GM03348 (cell line): ENCODE results near the gene ATP11A.
A peak's percentile ranks its signal among the peaks of the same experiment; 100 is the strongest.
"Not testable (repeated sequence)": the region's sequence is repeated elsewhere in the genome, so short reads cannot be mapped to it uniquely, and the experiment has no call there.

Source experiments
- DNase-seq: peaks from one replicate; pipeline ENCODE4 v3.0.0; 2012; ENCODE audit warnings: low spot score

Gene ATP11A

DNA sequence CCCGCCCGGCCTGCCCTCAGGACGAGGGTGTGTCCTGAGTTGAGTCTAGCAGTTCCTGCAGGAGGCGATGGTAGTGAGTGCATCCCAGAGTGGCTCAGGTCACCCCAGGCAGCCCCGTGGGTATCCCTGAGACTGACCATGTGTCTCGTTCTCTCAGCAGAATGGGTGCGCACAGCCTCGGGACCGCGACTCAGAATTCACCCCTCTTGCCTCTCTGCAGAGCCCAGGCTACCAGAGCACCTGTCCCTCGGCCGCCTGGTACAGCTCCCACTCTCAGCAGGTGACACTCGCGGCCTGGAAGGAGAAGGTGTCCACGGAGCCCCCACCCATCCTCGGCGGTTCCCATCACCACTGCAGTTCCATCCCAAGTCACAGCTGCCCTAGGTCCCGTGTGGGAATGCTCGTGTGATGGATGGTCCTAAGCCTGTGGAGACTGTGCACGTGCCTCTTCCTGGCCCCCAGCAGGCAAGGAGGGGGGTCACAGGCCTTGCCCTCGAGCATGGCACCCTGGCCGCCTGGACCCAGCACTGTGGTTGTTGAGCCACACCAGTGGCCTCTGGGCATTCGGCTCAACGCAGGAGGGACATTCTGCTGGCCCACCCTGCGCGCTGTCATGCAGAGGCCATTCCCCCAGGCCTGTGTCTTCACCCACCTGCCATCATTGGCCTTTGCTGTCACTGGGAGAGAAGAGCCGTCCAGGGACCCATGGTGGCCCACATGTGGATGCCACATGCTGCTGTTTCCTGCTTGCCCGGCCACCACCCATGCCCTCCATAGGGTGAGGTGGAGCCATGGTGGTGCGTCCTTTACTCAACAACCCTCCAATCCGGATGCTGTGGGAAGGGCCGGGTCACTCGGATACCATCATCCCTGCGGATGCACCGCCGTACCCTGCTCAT is 192.1 kb downstream of the ATP11A start:
- no peak for DNase-seq

- DNase-seq: no peak
These were observed 192.8 kb downstream of the ATP11A start for GRCh38 chr13:112882555-112883024.

GRCh38 chr13:112883241-112883945 is 193.6 kb downstream of the ATP11A start:
- no peak for DNase-seq

- DNase-seq: not testable (repeated sequence)
These were observed 194.9 kb downstream of the ATP11A start for GRCh38 chr13:112884700-112885099.

DNA sequence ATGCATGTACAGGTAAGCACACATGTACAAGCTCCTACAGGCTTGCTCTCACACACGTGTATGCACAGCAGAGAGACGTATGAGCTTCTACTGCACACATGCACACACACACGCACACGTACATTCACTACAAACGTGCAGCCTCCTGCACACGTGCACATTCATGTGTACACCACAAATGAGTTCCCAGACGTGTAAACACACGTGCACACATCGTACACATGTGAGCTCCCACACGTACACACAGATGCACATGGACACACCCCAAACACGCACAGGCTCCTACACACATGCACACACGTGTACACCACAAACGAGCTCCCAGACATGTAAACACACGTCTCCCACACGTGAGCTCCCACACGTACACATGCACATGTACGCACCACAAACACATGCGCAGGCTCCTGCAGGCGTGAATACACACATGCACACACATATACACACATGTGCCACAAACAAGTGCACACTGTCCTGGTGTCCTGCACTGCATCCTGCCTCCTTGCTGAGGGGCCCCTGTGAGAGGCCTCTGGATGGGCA is 195.5 kb downstream of the ATP11A start:
- DNase-seq: no peak

DNA sequence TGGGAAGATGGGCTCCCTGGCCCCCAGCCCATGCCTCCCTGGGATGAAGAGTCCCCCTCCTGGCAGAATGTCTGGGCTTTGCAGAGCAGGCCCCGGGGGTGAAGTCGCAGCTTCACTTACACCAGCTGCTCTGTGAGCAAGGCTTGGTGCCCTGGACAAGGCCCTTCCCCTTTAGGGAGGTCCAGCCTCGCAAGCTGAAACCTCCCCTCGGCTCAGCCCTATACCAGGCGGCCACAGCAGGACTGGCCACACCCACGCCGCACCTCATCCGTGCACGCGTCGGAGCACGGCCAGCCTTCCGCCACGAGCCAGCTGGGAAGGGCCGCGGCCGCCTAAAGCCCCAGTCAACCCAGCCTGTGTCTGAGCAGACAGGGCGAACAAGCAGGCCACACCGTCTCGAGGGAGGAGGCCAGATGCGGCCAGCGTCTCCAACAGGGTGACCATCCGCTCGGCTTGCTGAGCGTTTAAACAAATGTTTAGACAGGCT is 196.0 kb downstream of the ATP11A start:
- DNase-seq: peak; percentile 92

DNA sequence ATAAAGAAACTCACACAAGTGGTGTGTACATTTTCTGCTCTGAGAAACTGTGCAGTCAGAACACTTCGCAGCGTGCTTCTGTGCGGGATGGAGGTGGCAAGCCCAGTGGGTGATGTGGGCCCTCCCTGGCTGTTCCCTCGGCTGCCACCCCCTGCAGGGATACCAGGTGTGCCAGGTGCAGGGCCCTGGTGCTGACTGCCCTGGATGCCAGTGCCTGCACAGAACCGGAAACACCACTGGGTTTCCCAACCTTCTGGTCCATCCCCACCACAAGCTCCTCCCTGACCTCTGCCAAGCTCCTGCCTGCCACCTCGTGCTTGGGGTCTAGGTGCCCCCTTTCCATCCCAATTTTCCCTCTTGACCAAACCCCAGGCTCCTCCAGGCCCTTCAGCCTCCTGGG is 197.3 kb downstream of the ATP11A start:
- no peak for DNase-seq

- no peak for DNase-seq
These were observed 197.7 kb downstream of the ATP11A start for GRCh38 chr13:112887557-112887991.

GRCh38 chr13:112888238-112889111 is 198.6 kb downstream of the ATP11A start:
- no peak for DNase-seq

GRCh38 chr13:112889351-112890290 is 199.8 kb downstream of the ATP11A start:
- DNase-seq: no peak

DNA sequence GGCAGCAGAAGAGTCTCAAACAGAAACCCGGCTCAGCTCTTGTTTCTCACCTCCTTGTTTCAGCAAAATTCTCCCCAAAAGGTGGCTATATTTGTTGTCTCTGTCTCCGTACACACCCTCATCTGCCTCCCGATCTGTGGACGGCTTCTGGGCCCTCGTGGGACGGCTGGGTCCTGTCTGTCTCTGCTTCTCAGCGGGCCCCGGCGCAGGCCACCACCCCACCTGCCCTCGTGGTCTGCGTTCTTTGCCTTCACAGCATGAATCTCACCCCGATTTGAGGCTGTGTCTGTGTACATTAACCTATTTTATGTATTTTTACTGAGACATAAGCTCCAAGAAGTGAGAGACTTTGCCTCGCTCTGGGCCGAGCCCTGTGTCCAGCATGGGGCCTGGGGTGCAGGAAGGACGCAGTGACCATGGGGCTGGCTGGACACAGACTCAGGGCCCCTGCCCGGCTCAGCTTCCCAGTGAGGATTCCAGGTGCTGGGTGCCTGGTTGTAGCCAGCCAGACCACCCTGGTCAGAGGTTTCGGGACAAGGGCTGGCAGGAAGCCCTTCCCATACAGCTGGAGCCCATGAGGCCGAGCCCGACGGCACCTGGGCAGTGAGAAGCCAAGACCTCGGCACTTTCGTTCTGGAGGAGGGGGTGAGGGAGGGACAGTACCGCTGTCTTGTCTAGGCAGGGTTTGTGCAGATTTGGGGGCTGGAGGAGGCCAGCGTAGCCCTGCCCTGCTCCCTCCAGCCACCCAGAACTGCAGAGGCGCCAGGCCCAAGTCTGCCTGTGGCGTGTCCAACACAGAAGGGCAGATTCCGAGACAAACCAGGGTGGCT is 200.7 kb downstream of the ATP11A start:
- DNase-seq: no peak

DNA sequence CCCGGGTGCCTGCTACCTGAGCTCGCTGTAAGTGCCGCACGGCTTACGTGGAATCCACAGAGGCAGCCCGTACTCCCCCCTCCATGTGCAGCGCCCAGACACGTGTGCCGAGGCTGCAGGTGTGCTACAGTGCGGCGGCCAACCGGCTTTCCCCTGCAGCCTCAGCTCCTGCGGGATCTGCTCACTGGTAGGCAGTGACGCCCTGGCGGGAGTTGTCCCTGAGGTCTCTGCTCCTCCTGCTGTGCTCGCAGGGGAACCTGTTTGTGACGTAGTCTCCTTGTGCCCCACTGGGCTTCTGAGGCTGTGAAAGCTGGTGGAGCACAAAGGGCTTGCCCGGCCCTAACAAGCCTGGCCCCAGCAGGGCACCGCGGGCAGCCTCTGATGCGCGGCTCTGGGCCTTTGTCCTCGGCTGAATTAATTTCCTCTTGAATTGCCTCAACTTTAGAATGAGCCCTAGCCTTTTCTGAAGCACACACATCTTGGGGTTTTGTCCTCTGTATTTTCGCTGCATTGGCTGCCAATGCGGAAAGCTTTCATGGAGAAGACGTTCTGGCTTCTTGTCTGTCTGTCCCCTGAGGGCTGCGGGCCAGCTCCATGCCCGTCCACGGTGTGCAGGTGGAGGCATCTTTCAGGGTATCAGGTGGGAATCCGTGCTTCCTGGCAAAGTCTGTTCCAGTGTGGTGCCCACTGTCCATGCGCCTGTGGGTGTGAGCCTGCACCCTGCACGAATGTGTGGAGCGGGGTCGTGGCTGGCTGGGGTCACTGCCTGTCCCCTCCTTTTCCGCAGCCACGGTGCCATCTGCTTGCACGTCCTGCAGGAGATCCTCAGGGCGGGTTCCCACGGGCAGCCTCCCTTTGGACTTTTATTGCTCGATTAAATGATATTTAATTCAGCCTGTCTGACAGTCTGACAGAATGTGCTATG is 201.9 kb downstream of the ATP11A start:
- no peak for DNase-seq

DNA sequence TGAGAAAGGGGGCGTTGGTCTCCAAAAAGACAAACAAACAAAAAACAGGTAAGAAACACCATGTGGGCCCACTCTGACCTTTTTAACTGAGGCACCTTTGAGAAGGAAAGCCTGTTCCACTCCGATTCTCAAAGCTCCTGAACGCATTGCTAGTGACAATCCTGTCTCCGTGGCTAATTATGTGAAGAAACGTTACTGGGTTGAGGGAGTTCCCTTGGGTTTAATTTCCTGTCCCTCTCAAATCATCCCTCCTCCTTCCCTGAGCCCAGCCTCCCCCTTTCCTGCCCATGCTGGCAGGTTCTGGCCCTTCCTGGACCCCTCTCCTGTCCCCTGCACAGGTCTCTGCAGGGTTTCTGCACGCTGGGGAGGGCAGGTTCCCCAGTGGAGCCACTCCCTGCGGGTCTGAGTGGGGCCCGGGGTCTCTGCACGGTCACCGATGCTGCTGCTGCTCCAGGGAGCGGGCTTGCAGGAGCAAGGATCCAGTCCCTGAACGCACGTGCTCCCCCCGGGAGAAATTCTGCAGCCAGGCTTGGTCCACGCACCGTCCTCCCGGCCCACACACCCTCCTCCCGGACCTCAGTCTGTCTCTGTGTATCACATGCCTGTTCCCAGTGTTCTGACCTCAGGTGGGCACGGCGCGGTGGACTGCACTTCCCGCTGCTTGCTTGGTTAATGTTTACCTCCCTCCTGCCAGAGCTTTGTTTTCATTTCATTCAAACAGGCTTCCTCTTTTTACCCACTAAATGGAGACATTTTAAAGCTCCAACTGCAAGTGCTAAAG is 202.8 kb downstream of the ATP11A start:
- DNase-seq: no peak

GRCh38 chr13:112893207-112893569 is 203.3 kb downstream of the ATP11A start:
- no peak for DNase-seq

GRCh38 chr13:112893570-112894422 is 204.0 kb downstream of the ATP11A start:
- DNase-seq: peak; percentile 45

- DNase-seq: no peak
These were observed 204.5 kb downstream of the ATP11A start for GRCh38 chr13:112894423-112894672.
